ENCODE measurements around the gene RARA. TPM values are rescaled to one million over a fixed set of nuclear protein-coding genes. Genes with fewer than 3 reads are reported as not detected.

The RARA gene
- total and polyA plus RNA-seq, 12 donors: 11.2 to 34.0 (median 18.9) TPM

DNA sequence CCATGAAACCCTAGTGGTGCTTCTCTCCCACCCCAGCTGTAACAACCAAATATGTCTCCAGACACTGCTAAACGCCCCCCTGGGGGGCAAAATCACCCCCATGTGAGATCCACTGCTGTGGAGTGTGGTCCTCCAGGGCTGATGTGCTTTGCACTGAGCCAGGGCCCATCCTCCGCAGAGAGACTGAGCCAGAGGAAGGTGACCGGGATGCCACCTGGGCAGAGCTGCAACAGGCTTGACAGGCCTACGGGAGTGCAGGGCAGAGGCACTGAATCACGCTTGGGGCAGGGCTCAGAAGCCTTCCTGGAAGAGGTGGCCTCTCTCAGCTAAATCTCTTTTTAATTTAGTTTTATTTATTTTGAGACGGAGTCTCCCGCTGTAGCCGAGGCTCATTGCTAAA is 51.1 kb downstream of the RARA start:
- H3K27ac ChIP-seq: no peak overlapping the region
- TF ChIP-seq, protein P1, sequence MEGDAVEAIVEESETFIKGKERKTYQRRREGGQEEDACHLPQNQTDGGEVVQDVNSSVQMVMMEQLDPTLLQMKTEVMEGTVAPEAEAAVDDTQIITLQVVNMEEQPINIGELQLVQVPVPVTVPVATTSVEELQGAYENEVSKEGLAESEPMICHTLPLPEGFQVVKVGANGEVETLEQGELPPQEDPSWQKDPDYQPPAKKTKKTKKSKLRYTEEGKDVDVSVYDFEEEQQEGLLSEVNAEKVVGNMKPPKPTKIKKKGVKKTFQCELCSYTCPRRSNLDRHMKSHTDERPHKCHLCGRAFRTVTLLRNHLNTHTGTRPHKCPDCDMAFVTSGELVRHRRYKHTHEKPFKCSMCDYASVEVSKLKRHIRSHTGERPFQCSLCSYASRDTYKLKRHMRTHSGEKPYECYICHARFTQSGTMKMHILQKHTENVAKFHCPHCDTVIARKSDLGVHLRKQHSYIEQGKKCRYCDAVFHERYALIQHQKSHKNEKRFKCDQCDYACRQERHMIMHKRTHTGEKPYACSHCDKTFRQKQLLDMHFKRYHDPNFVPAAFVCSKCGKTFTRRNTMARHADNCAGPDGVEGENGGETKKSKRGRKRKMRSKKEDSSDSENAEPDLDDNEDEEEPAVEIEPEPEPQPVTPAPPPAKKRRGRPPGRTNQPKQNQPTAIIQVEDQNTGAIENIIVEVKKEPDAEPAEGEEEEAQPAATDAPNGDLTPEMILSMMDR (IDR thresholded peaks at IDR 0.05): no peak
- ATAC-seq: no peak
- WGBS, 2 donors: 87 to 91% methylated on average over 8 of the region's 8 CpGs
- intact Hi-C loops (cut with DNase I): loop anchor here in 9 of 10 donors (2.0 to 10.0 kb wide), 11 partner anchors 37 to 205 kb away; partner anchors contain the start of genes TOP2A (in 4 of the 9), CCR7 (in 2 of the 9) and IGFBP4 (in 1 of the 9)
- peaks cover 2 to 54% (median 23%) of the 10 kb centered on the region in 9 donors for H3K4me1 ChIP-seq
- peaks cover 0 to 24% (median 7%) of the 10 kb centered on the region in 9 donors for H3K36me3 ChIP-seq
- DNase-seq: no peak
- no peaks in the 10 kb centered on the region for H3K9me3 ChIP-seq
- no peak overlapping the region for H3K4me3 ChIP-seq
- H3K27me3 ChIP-seq: peaks cover 0 to 26% (median 0%) of the 10 kb centered on the region in 7 donors

DNA sequence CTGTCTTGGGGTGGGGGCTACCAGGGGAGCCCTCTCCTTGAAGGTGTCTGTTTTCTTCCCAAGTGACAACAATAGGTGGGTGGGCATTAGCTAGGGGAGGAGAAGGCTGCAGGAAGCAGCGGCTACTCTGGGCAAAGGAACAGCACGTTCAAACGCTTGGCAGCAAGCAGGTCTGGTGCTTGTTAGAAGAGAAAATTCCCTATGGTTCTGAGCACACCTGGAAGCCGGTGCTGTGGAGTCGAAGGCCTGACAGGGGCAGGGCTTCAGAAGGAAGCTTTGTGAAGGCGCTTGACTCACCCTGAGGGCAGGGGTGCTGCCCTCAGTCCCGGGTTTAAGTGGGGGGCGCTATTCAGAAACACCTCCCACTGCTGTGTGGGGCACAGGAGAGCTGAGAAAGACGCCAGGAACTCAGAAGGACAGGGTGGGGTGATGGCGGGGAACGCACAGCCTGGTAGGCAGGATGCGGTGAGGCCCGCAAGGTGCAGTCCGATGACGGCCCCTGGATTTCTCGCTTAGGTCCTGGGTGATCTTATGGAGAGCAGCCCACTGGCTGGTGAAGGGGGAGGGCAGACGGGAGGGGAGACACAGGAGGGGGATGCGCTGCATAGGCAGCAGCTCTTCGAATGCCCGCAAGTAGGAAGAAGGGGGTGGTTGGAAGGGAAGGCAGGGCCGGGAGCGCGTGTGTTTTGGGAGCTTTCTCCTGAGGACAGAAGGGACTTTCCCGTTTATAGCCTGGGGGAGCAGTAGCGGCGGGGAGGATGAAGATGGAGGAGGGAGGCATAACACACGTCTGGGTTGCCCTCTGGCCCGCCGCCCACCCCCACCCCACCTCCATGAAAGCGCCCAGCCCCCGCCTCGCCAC is 52.3 kb downstream of the RARA start:
- H3K4me3 ChIP-seq: no peak overlapping the region
- no peak for ATAC-seq
- 76 to 78% methylated on average over 32 of the region's 32 CpGs for WGBS, 2 donors
- no peak for DNase-seq
- H3K4me1 ChIP-seq: peaks cover 0 to 42% (median 11%) of the 10 kb centered on the region in 9 donors
- peaks cover 0 to 12% (median 0%) of the 10 kb centered on the region in 9 donors for H3K36me3 ChIP-seq
- intact Hi-C loops (cut with DNase I): loop anchor here in 9 of 10 donors (2.0 to 10.0 kb wide), 11 partner anchors 36 to 204 kb away; partner anchors contain the start of genes TOP2A (in 4 of the 9), CCR7 (in 2 of the 9) and IGFBP4 (in 1 of the 9)
- no peak overlapping the region for H3K27ac ChIP-seq
- no peaks in the 10 kb centered on the region for H3K9me3 ChIP-seq
- peaks cover 0 to 26% (median 0%) of the 10 kb centered on the region in 7 donors for H3K27me3 ChIP-seq
- TF ChIP-seq, protein P1 (IDR thresholded peaks at IDR 0.05): no peak

DNA sequence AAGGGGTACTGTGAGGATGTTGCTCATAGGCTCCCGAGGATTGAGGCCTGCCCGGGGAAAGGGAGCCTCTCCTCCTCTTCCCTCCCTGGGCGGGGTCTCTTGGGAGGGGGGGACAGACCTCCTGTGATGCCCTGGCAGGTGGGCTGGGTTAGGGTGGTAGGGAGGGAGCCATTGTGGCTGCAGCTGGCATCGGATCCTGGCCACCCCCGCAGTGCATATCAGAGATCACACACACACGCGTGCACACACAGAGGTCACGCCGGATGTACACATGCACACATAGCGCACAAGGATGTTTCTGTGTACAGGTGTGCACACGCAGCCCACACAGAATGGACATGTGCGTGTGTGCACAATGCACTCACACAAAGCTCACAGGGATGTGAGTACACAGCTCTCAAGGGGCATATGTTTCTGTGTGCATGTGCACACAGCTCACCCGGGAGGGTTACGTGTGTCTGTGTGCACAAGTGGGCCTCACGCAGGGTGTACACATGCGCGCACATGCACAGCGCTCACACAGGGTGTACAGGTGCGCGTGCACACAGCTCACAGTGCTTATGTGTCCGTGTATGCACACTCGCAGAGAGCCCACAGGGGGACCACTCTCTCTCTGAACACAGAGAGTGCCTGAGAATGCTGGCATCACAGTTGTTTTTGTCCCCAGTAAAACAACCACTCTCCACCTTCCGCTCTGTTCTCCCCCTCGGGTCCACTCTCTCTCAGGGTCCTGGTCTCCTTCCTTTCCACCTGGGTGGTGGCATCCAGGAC is 53.1 kb downstream of the RARA start:
- Histone ChIP-seq H3K27ac (peak overlapping the region in 1 of 10 donors; percentile 28), H3K9me3 (no peaks in the 10 kb centered on the region), H3K27me3 (peaks cover 0 to 26% (median 0%) of the 10 kb centered on the region in 7 donors), H3K4me1 (peaks cover 0 to 39% (median 10%) of the 10 kb centered on the region in 9 donors), H3K4me3 (peak overlapping the region in 9 of 10 donors; percentile 40 to 67 (median 54)), H3K36me3 (peaks cover 0 to 4% (median 0%) of the 10 kb centered on the region in 9 donors)
- DNase-seq (no peak), ATAC-seq (no peak)
- intact Hi-C loops (cut with DNase I): loop anchor here in 9 of 10 donors (2.0 to 10.0 kb wide), 11 partner anchors 35 to 203 kb away; partner anchors contain the start of genes TOP2A (in 4 of the 9), CCR7 (in 2 of the 9) and IGFBP4 (in 1 of the 9)
- TF ChIP-seq, protein P1 (IDR thresholded peaks at IDR 0.05): no peak
- 71 to 72% methylated on average over 23 to 24 of the region's 24 CpGs for WGBS, 2 donors
